GM23338 (cell line): ENCODE data around the gene NELL2. TPM values are rescaled to one million over a fixed set of nuclear protein-coding genes. Genes with fewer than 3 reads are reported as not detected.

Experiments
- ATAC-seq: fragments of 200-7000 bp; cut with Tn5 transposase; 3 replicates; pipeline ENCODE4 v1.9.1; 2020
- DNase-seq: peaks from one replicate; pipeline ENCODE4 v3.0.0-alpha.2; 2015; ENCODE audit warnings: low spot score
- H2AFZ ChIP-seq: fragments of 200-600 bp; sonication (generic); 2 replicates; pipeline ENCODE4 v1.8.0; 2016; ENCODE audit warnings: antibody characterized with exemption, mild to moderate bottlenecking, moderate library complexity
- H3F3A ChIP-seq: fragments of 200-600 bp; sonication (generic); replicated peaks from 2 replicates; pipeline ENCODE4 v1.8.0; 2017; ENCODE audit warnings: antibody characterized with exemption, mixed run types, low read depth
- H3K27ac ChIP-seq: fragments of 200-600 bp; sonication (generic); 2 replicates; pipeline ENCODE4 v1.6.1; 2016; ENCODE audit warnings: low read depth
- H3K27me3 ChIP-seq: fragments of 200-600 bp; sonication (generic); 2 replicates; pipeline ENCODE4 v1.8.0; 2016; ENCODE audit warnings: mild to moderate bottlenecking, mixed run types, moderate library complexity; ENCODE audit not compliant: insufficient read depth
- H3K36me3 ChIP-seq: fragments of 200-600 bp; sonication (generic); 2 replicates; pipeline ENCODE4 v1.8.0; 2016; ENCODE audit warnings: mild to moderate bottlenecking; ENCODE audit not compliant: insufficient read depth
- H3K4me1 ChIP-seq: fragments of 200-600 bp; sonication (generic); 2 replicates; pipeline ENCODE4 v1.8.0; 2016; ENCODE audit warnings: mild to moderate bottlenecking, moderate library complexity; ENCODE audit not compliant: insufficient read depth
- H3K4me2 ChIP-seq: fragments of 200-600 bp; sonication (generic); 2 replicates; pipeline ENCODE4 v1.7.1; 2017; ENCODE audit warnings: mixed run types
- H3K4me3 ChIP-seq: fragments of 200-600 bp; sonication (generic); 2 replicates; pipeline ENCODE4 v1.6.1; 2016; ENCODE audit warnings: mixed run types
- H3K79me2 ChIP-seq: fragments of 200-600 bp; sonication (generic); replicated peaks from 2 replicates; pipeline ENCODE4 v1.8.0; 2017; ENCODE audit warnings: mild to moderate bottlenecking; ENCODE audit not compliant: insufficient read depth
- H3K9me2 ChIP-seq: fragments of 200-600 bp; sonication (generic); 2 replicates; pipeline ENCODE4 v1.8.0; 2017; ENCODE audit not compliant: insufficient read depth
- H4K20me1 ChIP-seq: fragments of 200-600 bp; sonication (generic); replicated peaks from 2 replicates; pipeline ENCODE4 v1.8.0; 2017; ENCODE audit warnings: mild to moderate bottlenecking; ENCODE audit not compliant: insufficient read depth
- H3K27ac Mint-ChIP-seq: 2 replicates; pipeline ENCODE4 v1.8.0; 2020; ENCODE audit warnings: inconsistent platforms, mild to moderate bottlenecking, moderate library complexity, mixed read lengths
- H3K27me3 Mint-ChIP-seq: 3 replicates; pipeline ENCODE4 v1.8.0; 2022; ENCODE audit warnings: low read depth, mild to moderate bottlenecking, moderate library complexity, mixed read lengths, inconsistent platforms; ENCODE audit not compliant: insufficient read depth, poor library complexity
- H3K36me3 Mint-ChIP-seq: 3 replicates; pipeline ENCODE4 v1.8.0; 2021; ENCODE audit warnings: low read depth, mild to moderate bottlenecking, inconsistent platforms, moderate library complexity, mixed read lengths
- H3K4me1 Mint-ChIP-seq: 3 replicates; pipeline ENCODE4 v1.8.0; 2020; ENCODE audit warnings: mild to moderate bottlenecking, inconsistent platforms, mixed read lengths
- H3K4me3 Mint-ChIP-seq: 3 replicates; pipeline ENCODE4 v1.8.0; 2021; ENCODE audit warnings: moderate library complexity, mild to moderate bottlenecking, inconsistent platforms, mixed read lengths
- H3K9me3 Mint-ChIP-seq: 3 replicates; pipeline ENCODE4 v1.8.0; 2020; ENCODE audit warnings: moderate library complexity, mild to moderate bottlenecking, inconsistent platforms, mixed read lengths
- CREB1 ChIP-seq: fragments of 250-450 bp; sonication (Bioruptor Pico); IDR thresholded peaks from 2 replicates; pipeline ENCODE4 v1.5.0; 2020; ENCODE audit warnings: low read depth, mild to moderate bottlenecking, moderate library complexity
- ETS1 ChIP-seq: IDR thresholded peaks from 2 replicates; pipeline ENCODE4 v1.6.1; 2016; ENCODE audit warnings: antibody characterized with exemption
- EZH2 ChIP-seq: fragments of 200-600 bp; sonication (generic); IDR thresholded peaks from one replicate; pipeline ENCODE4 v1.8.0; 2017; ENCODE audit warnings: antibody characterized with exemption, mild to moderate bottlenecking, low read depth; ENCODE audit not compliant: unreplicated experiment
- JUNB ChIP-seq: IDR thresholded peaks from one replicate; pipeline ENCODE4 v1.6.1; 2016; ENCODE audit warnings: antibody characterized with exemption; ENCODE audit not compliant: unreplicated experiment
- ZNF331 ChIP-seq: fragments of 250-450 bp; sonication (Bioruptor Pico); IDR thresholded peaks from 2 replicates; pipeline ENCODE4 v1.5.0; 2020; ENCODE audit warnings: low read depth, mild to moderate bottlenecking, moderate library complexity
- polyA plus RNA-seq: library from polyadenylated mRNA; unstranded; fragments of >200 nt; fragmentation: Nextera tagmentation; extraction: Ambion mirVana; gene quantifications from 2 replicates; pipeline ENCODE4 v1.2.1, GENCODE V29; 2016
- total RNA-seq: library from RNA; depleted of rRNA; stranded (reverse); fragments of >200 nt; shearing (Covaris generic); gene quantifications from 2 replicates; pipeline ENCODE4 v1.2.3, GENCODE V29; 2014
- TF ChIP-seq, protein P1 (sequence below): fragments of 250-450 bp; sonication (Bioruptor Pico); IDR thresholded peaks from 2 replicates; pipeline ENCODE4 v1.5.0; 2020; ENCODE audit warnings: mild to moderate bottlenecking, moderate library complexity
- TF ChIP-seq, protein P2 (sequence below): IDR thresholded peaks from one replicate; pipeline ENCODE4 v1.6.1; 2018; ENCODE audit warnings: antibody characterized with exemption; ENCODE audit not compliant: unreplicated experiment

The NELL2 gene
- total and polyA plus RNA-seq, 2 experiments from 2014 or later, result 25.1 to 99.5 TPM

DNA sequence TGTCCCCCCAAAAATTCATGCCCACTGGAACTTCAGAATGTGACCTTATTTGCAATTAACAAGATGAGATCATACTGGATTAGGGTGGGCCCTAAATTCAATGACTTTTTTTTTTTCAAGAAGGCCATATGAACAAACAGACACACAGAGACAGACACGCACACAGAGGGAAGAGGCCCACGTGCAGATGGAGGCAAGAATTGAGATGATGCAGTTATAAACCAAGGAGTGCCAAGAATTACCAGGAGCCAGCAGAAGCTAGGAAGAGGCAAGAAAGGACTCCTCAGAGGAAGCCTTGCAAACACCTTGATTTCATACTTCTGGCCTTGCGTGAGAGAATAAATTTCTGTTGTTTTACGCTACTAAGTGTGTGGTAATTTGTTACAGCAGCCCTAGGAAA is 33.4 kb downstream of the NELL2 start:
- Histone ChIP-seq H3K27ac (no peak overlapping the region), H3K4me3 (no peak overlapping the region), H3K9me2 (no peaks in the 10 kb centered on the region; the same call in 1 of the 2 replicates), H3K4me1 (no peaks in the 10 kb centered on the region), H2AFZ (no peak overlapping the region), H3K36me3 (no peaks in the 10 kb centered on the region), H3K4me2 (no peak overlapping the region), H4K20me1 (no peaks in the 10 kb centered on the region), H3K27me3 (no peaks in the 10 kb centered on the region), H3K79me2 (peaks cover 29% of the 10 kb centered on the region; the same call in 1 of the 2 replicates), H3F3A (no peaks in the 10 kb centered on the region)
- no peak for TF ChIP-seq ETS1
- H3K27ac Mint-ChIP-seq, result peak overlapping the region; percentile 9; the same call in 1 of the 2 replicates
- no peaks in the 10 kb centered on the region for H3K27me3 Mint-ChIP-seq
- H3K9me3 Mint-ChIP-seq, result no peaks in the 10 kb centered on the region
- peaks cover 7% of the 10 kb centered on the region; the same call in 2 of the 3 replicates for H3K4me1 Mint-ChIP-seq
- DNase-seq, result no peak
- no peak overlapping the region for H3K4me3 Mint-ChIP-seq
- no peak for ATAC-seq
- no peaks in the 10 kb centered on the region for H3K36me3 Mint-ChIP-seq

- Mint-ChIP-seq H3K27me3 (no peaks in the 10 kb centered on the region), H3K36me3 (no peaks in the 10 kb centered on the region), H3K9me3 (no peaks in the 10 kb centered on the region), H3K4me3 (no peak overlapping the region), H3K27ac (no peak overlapping the region), H3K4me1 (peaks cover 7% of the 10 kb centered on the region; the same call in 2 of the 3 replicates)
- Histone ChIP-seq H3K27ac (no peak overlapping the region), H3K4me3 (no peak overlapping the region), H3K27me3 (no peaks in the 10 kb centered on the region), H4K20me1 (no peaks in the 10 kb centered on the region), H3K9me2 (no peaks in the 10 kb centered on the region), H3F3A (no peaks in the 10 kb centered on the region), H3K4me2 (no peak overlapping the region), H3K79me2 (peaks cover 15% of the 10 kb centered on the region; the same call in 1 of the 2 replicates), H3K4me1 (no peaks in the 10 kb centered on the region), H2AFZ (no peak overlapping the region), H3K36me3 (no peaks in the 10 kb centered on the region)
- no peak for DNase-seq
- ATAC-seq, result no peak
- TF ChIP-seq ZNF331 (CRISPR knock-in tag), result no peak
- no peak for TF ChIP-seq CREB1 (CRISPR knock-in tag)
- TF ChIP-seq, protein P1, sequence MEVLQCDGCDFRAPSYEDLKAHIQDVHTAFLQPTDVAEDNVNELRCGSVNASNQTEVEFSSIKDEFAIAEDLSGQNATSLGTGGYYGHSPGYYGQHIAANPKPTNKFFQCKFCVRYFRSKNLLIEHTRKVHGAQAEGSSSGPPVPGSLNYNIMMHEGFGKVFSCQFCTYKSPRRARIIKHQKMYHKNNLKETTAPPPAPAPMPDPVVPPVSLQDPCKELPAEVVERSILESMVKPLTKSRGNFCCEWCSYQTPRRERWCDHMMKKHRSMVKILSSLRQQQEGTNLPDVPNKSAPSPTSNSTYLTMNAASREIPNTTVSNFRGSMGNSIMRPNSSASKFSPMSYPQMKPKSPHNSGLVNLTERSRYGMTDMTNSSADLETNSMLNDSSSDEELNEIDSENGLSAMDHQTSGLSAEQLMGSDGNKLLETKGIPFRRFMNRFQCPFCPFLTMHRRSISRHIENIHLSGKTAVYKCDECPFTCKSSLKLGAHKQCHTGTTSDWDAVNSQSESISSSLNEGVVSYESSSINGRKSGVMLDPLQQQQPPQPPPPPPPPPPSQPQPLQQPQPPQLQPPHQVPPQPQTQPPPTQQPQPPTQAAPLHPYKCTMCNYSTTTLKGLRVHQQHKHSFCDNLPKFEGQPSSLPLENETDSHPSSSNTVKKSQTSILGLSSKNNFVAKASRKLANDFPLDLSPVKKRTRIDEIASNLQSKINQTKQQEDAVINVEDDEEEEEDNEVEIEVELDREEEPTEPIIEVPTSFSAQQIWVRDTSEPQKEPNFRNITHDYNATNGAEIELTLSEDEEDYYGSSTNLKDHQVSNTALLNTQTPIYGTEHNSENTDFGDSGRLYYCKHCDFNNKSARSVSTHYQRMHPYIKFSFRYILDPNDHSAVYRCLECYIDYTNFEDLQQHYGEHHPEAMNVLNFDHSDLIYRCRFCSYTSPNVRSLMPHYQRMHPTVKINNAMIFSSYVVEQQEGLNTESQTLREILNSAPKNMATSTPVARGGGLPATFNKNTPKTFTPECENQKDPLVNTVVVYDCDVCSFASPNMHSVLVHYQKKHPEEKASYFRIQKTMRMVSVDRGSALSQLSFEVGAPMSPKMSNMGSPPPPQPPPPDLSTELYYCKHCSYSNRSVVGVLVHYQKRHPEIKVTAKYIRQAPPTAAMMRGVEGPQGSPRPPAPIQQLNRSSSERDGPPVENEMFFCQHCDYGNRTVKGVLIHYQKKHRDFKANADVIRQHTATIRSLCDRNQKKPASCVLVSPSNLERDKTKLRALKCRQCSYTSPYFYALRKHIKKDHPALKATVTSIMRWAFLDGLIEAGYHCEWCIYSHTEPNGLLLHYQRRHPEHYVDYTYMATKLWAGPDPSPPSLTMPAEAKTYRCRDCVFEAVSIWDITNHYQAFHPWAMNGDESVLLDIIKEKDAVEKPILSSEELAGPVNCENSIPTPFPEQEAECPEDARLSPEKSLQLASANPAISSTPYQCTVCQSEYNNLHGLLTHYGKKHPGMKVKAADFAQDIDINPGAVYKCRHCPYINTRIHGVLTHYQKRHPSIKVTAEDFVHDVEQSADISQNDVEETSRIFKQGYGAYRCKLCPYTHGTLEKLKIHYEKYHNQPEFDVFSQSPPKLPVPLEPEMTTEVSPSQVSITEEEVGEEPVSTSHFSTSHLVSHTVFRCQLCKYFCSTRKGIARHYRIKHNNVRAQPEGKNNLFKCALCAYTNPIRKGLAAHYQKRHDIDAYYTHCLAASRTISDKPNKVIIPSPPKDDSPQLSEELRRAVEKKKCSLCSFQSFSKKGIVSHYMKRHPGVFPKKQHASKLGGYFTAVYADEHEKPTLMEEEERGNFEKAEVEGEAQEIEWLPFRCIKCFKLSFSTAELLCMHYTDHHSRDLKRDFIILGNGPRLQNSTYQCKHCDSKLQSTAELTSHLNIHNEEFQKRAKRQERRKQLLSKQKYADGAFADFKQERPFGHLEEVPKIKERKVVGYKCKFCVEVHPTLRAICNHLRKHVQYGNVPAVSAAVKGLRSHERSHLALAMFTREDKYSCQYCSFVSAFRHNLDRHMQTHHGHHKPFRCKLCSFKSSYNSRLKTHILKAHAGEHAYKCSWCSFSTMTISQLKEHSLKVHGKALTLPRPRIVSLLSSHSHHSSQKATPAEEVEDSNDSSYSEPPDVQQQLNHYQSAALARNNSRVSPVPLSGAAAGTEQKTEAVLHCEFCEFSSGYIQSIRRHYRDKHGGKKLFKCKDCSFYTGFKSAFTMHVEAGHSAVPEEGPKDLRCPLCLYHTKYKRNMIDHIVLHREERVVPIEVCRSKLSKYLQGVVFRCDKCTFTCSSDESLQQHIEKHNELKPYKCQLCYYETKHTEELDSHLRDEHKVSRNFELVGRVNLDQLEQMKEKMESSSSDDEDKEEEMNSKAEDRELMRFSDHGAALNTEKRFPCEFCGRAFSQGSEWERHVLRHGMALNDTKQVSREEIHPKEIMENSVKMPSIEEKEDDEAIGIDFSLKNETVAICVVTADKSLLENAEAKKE (CRISPR knock-in tag), result no peak
- TF ChIP-seq JUNB, result no peak
- TF ChIP-seq, protein P2, sequence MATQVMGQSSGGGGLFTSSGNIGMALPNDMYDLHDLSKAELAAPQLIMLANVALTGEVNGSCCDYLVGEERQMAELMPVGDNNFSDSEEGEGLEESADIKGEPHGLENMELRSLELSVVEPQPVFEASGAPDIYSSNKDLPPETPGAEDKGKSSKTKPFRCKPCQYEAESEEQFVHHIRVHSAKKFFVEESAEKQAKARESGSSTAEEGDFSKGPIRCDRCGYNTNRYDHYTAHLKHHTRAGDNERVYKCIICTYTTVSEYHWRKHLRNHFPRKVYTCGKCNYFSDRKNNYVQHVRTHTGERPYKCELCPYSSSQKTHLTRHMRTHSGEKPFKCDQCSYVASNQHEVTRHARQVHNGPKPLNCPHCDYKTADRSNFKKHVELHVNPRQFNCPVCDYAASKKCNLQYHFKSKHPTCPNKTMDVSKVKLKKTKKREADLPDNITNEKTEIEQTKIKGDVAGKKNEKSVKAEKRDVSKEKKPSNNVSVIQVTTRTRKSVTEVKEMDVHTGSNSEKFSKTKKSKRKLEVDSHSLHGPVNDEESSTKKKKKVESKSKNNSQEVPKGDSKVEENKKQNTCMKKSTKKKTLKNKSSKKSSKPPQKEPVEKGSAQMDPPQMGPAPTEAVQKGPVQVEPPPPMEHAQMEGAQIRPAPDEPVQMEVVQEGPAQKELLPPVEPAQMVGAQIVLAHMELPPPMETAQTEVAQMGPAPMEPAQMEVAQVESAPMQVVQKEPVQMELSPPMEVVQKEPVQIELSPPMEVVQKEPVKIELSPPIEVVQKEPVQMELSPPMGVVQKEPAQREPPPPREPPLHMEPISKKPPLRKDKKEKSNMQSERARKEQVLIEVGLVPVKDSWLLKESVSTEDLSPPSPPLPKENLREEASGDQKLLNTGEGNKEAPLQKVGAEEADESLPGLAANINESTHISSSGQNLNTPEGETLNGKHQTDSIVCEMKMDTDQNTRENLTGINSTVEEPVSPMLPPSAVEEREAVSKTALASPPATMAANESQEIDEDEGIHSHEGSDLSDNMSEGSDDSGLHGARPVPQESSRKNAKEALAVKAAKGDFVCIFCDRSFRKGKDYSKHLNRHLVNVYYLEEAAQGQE, result no peak
- TF ChIP-seq ETS1, result no peak
- no peak for TF ChIP-seq EZH2
Observed at GRCh38 chr12:44839785-44840184, 36.3 kb downstream of the NELL2 start.
